ENCODE results near the gene FTO. TPM values are rescaled to one million over a fixed set of nuclear protein-coding genes. Genes with fewer than 3 reads are reported as not detected.

FTO gene
- total RNA-seq, 1 experiment from 2014 or later, result 78.3 TPM

- BruUV-seq (replicated peaks), result no TSS peak
- ChIA-PET CTCF (no interaction called here), POLR2A (no interaction called here)
- H3K4me3 Mint-ChIP-seq (ENCODE audit: unreplicated experiment), result no peak overlapping the region
- intact Hi-C loops (cut with micrococcal nuclease; ENCODE audit: unreplicated experiment), result no loop called here
- no peak for DNase-seq
- Histone ChIP-seq H3K4me1 (peaks cover 18% of the 10 kb centered on the region), H3K4me3 (ENCODE audit: low read depth, low read length) (no peak overlapping the region), H3K27me3 (replicated peaks; ENCODE audit: control insufficient read depth, insufficient read depth, low read length) (no peaks in the 10 kb centered on the region), H3K9me3 (no peaks in the 10 kb centered on the region), H3K36me3 (ENCODE audit: control insufficient read depth, insufficient read depth, low read length) (no peaks in the 10 kb centered on the region)
- no peaks in the 10 kb centered on the region for H3K27me3 Mint-ChIP-seq (ENCODE audit: insufficient read depth, unreplicated experiment)
- no peak for TF ChIP-seq CTCF (IDR thresholded peaks at IDR 0.05; ENCODE audit: insufficient read depth in 1 of 2, low read depth in 1 of 2, low read length in 1 of 2, severe bottlenecking in 1 of 2, unreplicated experiment in 1 of 2)
- H3K36me3 Mint-ChIP-seq (ENCODE audit: insufficient read depth, unreplicated experiment), result peaks cover 5% of the 10 kb centered on the region
- H3K4me1 Mint-ChIP-seq (ENCODE audit: low read depth, unreplicated experiment), result peaks cover 5% of the 10 kb centered on the region
- H3K9me3 Mint-ChIP-seq (ENCODE audit: unreplicated experiment), result no peaks in the 10 kb centered on the region
- no peak overlapping the region for H3K27ac Mint-ChIP-seq (ENCODE audit: unreplicated experiment)
Measured at GRCh38 chr16:54055191-54055590, 351.2 kb downstream of the FTO start.

- ChIA-PET POLR2A (no interaction called here), CTCF (no interaction called here)
- Mint-ChIP-seq H3K4me1 (ENCODE audit: low read depth, unreplicated experiment) (peaks cover 11% of the 10 kb centered on the region), H3K36me3 (ENCODE audit: insufficient read depth, unreplicated experiment) (peaks cover 5% of the 10 kb centered on the region), H3K27ac (ENCODE audit: unreplicated experiment) (no peak overlapping the region), H3K27me3 (ENCODE audit: insufficient read depth, unreplicated experiment) (no peaks in the 10 kb centered on the region), H3K4me3 (ENCODE audit: unreplicated experiment) (no peak overlapping the region), H3K9me3 (ENCODE audit: unreplicated experiment) (no peaks in the 10 kb centered on the region)
- no peaks in the 10 kb centered on the region for H3K9me3 ChIP-seq
- no peaks in the 10 kb centered on the region for H3K36me3 ChIP-seq (ENCODE audit: control insufficient read depth, insufficient read depth, low read length)
- H3K27me3 ChIP-seq (replicated peaks; ENCODE audit: control insufficient read depth, insufficient read depth, low read length), result no peaks in the 10 kb centered on the region
- no peak for TF ChIP-seq CTCF (IDR thresholded peaks at IDR 0.05; ENCODE audit: insufficient read depth in 1 of 2, low read depth in 1 of 2, low read length in 1 of 2, severe bottlenecking in 1 of 2, unreplicated experiment in 1 of 2)
- no peak for DNase-seq
- no peak overlapping the region for H3K4me3 ChIP-seq (ENCODE audit: low read depth, low read length)
- intact Hi-C loops (cut with micrococcal nuclease; ENCODE audit: unreplicated experiment), result no loop called here
- H3K4me1 ChIP-seq, result peaks cover 25% of the 10 kb centered on the region
- BruUV-seq (replicated peaks), result no TSS peak
Measured at GRCh38 chr16:54055864-54056263, 351.9 kb downstream of the FTO start.

GRCh38 chr16:54056921-54057320, 353.0 kb downstream of the FTO start:
- DNase-seq, result no peak
- intact Hi-C loops (cut with micrococcal nuclease; ENCODE audit: unreplicated experiment), result no loop called here
- CTCF ChIA-PET, result no interaction called here
- H3K4me3 Mint-ChIP-seq (ENCODE audit: unreplicated experiment), result no peak overlapping the region
- no peaks in the 10 kb centered on the region for H3K9me3 Mint-ChIP-seq (ENCODE audit: unreplicated experiment)
- Histone ChIP-seq H3K4me3 (ENCODE audit: low read depth, low read length) (no peak overlapping the region), H3K9me3 (no peaks in the 10 kb centered on the region), H3K27me3 (replicated peaks; ENCODE audit: control insufficient read depth, insufficient read depth, low read length) (no peaks in the 10 kb centered on the region), H3K4me1 (peaks cover 30% of the 10 kb centered on the region), H3K36me3 (ENCODE audit: control insufficient read depth, insufficient read depth, low read length) (no peaks in the 10 kb centered on the region)
- H3K4me1 Mint-ChIP-seq (ENCODE audit: low read depth, unreplicated experiment), result peaks cover 22% of the 10 kb centered on the region
- H3K36me3 Mint-ChIP-seq (ENCODE audit: insufficient read depth, unreplicated experiment), result peaks cover 5% of the 10 kb centered on the region
- no peaks in the 10 kb centered on the region for H3K27me3 Mint-ChIP-seq (ENCODE audit: insufficient read depth, unreplicated experiment)
- no peak overlapping the region for H3K27ac Mint-ChIP-seq (ENCODE audit: unreplicated experiment)
- no TSS peak for BruUV-seq (replicated peaks)
- POLR2A ChIA-PET, result no interaction called here
- no peak for TF ChIP-seq CTCF (IDR thresholded peaks at IDR 0.05; ENCODE audit: insufficient read depth in 1 of 2, low read depth in 1 of 2, low read length in 1 of 2, severe bottlenecking in 1 of 2, unreplicated experiment in 1 of 2)
